HG02981 (cell line): ENCODE data around the gene MREG.
A peak's percentile ranks its signal among the peaks of the same experiment; 100 is the strongest.
"Not testable (repeated sequence)": the region's sequence is repeated elsewhere in the genome, so short reads cannot be mapped to it uniquely, and the experiment has no call there.

Experiments
- ATAC-seq: cut with Tn5 transposase; IDR thresholded peaks from one replicate; pipeline ENCODE4 v1.9.1; 2021; ENCODE audit warnings: mild to moderate bottlenecking, moderate library complexity; ENCODE audit not compliant: unreplicated experiment

MREG gene

DNA sequence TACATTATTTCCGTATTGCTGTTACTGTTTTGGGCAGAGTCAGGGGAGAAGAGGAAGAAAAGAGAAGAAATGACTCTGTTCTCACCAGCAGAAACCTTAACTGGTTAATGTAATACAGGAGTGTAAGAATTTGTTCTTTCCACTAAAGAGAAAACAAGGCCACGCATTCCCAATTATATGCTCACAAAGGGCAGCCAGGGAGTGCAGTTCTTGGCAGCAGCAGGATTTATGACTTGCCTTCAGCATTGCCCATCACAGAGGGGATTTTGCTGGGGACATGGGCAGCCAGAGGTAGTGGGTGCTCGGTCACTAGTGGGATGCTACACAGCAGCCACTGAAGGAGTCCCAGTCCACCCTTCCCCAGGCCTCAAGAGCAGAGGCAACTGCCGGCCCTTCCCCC is 18.4 kb downstream of the MREG start:
- no peak for ATAC-seq

DNA sequence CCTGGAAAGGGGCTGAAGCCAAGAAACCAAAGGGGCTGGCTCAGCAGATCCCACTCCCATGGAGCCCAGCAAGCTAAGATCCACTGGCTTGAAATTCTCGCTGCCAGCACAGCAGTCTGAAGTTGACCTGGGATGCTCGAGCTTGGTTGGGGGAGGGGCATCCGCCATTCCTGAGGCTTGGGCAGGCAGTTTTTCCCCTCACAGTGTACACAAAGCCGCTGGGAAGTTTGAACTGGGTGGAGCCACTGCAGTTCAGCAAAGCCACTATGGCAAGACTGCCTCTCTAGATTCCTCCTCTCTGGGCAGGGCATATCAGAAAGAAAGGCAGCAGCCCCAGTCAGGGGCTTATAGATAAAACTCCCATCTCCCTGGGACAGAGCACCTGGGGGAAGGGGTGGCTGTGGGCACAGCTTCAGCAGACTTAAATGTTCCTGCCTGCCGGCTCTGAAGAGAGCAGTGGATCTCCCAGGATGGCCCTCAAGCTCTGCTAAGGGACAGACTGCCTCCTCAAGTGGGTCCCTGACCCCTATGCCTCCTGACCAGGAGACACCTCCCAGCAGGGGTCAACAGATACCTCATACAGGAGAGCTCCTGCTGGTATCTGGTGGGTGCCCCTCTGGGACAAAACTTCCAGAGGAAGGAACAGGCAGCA is 24.7 kb downstream of the MREG start:
- not testable (repeated sequence) for ATAC-seq

DNA sequence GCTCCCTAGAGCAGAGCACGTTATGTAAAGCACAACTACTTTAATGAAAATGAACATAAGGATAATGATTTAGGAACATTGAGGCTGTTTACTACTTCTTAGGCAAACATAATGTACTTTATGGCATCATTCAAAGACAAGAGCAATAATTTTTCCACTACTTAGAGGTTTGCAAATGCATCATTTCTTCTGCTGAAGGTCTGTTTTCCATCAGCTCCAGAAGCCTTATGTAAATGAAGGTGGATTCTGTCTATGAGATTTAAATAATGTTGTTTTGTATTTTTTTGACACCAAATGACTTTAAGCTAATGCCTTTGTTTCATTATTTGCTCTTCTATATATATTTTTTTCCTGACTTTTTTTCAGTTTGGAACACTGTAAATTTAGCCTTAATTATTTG is 28.1 kb downstream of the MREG start:
- ATAC-seq, result no peak

DNA sequence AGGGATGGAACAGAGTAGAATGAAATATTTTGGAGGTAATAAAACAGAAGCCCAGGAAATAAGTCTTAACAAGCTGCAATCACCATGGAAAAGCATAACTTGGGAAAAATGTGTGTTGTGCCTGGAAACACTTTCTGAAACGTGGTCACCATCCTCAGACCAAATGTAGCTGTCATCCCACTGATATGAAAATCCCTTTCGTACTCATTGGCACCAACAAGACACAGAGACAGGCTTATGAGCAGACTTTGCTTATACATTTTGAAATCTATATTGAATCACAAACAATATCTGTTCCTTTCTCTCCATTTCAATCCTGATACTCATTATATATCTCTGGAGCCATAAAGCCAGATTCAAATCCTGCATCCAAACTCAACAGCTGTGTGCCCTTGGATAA is 28.7 kb downstream of the MREG start:
- no peak for ATAC-seq

DNA sequence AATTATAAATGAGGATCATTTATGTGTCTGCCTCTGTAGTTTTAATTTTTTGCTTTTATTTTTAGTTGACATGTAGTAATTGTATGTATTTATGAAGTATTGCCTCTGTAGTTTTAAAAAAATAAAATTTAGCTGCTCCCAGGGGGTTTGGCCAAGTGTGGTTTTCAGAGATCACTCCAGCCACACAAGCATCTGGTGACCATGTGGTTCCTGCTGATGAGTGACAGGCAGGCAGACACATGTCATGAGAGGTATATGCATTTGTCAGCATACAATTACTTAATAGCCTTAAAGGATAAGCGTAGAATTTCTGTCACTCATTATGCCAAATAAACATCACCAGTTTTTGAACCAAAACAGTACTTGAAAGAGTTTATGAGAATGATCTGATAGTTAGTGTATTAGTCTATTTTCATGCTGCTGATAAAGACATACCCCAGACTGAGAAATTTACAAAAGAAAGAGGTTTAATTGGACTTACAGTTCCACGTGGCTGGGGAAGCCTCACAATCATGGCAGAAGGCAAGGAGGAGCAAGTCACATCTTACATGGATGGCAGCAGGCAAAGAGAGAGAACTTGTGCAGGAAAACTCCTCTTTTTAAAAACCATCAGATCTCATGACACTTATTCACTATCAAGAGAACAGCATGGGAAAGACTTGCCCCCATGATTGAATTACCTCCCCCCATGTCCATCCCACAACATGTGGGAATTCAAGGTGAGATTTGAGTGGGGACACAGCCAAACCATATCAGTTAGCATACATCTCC is 29.6 kb downstream of the MREG start:
- peak; percentile 69 for ATAC-seq

DNA sequence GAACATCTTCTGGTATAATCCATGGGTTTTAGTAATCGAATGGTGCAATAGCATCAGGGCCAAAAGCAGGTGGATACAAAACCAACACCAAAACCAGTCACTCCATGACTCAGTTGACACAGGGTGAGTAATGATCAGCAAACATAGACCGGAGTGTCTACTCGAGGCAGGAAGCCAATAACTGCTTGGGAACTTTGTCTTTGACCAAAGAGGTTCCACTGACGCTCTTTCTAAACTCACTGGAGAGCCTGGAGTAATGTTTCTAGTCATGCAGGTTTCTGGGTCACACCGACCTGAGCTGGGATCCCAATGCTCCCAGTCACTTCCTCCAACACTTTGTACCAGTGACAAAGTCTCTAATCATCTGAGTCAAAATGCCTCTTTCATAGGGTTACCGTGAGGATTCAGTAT is 30.9 kb downstream of the MREG start:
- ATAC-seq, result peak; percentile 53

DNA sequence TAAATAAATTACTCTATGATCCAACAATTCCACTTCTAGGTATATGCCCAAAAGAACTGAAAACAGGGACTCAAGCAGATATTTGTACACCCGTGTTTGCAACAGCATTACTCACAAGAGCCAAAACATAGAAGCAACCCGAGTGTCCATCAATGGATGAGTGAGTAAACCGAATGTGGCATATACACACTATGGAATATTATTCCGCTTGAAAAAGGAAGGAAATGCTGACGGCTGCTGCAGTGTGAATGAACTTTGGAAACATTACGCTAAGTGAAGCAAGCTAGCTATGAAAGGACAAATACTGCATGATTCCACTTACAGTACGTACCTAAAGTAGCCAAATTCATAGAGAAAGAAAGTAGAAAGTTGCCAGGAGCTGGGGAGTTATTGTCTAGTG is 32.2 kb downstream of the MREG start:
- no peak for ATAC-seq

DNA sequence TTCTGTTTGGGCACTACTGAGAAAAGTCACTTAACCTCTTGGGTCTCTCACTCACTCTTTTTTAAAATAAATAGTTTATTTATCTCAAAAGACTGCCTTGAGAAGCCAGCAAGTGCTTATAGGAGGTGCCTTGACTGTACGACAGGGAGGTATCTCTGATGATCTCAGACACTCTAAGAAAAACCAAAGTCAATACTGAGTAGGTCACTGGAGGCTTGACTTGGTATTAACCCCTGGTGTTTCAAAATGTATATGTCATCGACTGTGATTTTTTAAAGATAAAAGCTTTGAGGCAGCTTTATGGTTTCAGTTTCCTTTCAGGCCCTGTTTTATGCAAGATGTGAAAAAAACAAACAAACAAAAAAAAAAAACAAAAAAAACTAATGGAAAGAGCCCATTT is 33.7 kb downstream of the MREG start:
- peak; percentile 55 for ATAC-seq

DNA sequence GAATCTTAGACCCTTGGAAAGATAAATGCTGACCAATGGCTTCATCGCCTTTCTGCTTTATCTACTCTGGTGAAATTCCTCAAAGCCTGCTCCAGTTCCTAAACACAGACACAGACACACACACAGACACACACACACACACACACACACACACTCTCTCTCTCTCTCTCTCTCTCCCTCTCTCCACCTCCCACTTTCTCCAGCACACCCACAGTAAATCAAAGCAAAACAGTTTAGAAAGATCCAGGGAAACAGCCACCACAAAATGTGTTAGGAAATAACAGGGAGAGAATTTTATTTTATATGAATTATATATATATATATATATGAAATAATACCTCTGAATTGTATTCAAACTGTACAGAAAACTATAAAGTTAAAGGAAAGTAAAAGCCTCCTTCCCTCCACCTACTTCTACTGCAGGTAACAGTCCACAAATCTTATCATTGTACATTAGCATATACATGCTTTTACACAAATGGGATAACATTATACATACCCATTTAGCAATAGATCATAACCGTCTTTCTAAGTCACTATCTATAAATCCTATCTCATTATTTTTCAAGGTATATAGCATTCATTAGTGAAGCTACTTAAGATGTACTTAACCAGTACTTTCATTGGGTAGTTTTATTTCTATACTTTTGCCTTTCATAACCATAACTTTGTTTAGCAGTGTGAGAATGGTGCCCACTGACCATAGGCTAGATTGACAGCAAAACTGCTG is 38.5 kb downstream of the MREG start:
- ATAC-seq, result no peak

DNA sequence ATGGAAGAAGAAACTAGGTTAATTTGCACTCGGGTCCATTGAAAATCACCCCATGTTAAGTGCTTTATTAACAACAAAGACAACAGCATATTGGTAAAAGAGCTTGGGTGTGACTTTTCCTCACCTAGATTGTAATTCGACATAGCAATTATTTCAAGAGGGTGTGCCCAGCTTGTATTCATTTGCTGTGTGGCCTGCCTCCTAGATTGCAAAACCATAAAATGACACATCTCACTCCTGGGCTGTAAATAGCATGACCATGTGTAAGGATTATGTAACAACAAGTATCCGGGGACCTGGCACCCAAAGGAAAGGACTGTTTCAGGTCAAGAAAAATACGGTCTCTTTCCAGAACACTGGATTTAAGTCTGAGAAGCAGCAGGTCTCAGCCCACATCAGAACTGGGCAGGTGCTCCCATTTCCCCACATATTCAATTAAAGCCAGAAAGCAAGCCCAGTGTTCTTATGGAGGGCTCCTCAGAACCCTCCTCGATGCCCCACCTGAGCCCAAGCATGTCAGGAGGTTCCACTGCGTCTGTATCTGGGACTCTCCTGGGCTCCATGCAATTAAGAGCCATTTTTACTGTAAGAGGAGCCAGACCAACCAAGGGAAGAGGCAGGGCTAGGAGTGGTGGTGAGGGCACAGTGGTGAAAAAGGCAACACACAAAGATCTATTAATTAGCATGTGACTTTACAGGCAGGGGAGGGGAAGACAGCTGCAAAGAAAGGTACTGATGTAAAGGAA is 39.2 kb downstream of the MREG start:
- no peak for ATAC-seq

DNA sequence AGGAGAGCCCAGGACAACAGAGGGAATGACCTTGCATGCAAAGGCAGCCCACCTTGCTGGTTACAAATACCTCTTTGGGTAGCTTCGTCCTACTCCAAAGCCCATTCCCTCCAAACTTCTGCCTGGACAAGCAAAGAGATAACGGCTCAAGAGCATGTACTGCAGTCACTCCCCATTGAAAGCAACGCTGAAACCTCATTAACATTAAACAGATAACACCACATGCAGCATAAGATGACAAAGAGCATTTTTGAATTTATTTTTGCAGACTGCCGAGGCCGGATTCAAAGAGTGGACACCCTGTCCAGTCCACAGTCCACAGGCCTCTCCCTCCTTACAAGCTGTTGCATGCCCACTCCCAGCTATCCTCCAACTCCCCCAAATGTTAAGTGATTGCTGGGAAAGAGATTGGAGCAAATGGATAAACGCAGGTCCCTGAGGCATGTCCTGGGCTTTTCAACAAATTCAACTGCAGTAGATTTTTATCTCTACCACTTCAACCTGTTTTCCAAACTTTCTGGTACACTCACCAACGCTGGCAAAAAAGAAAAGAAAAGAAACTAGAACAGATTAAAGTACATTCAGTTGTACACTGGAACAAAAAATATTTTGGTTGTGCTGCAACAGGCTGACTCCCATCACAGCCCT is 40.1 kb downstream of the MREG start:
- ATAC-seq, result no peak

DNA sequence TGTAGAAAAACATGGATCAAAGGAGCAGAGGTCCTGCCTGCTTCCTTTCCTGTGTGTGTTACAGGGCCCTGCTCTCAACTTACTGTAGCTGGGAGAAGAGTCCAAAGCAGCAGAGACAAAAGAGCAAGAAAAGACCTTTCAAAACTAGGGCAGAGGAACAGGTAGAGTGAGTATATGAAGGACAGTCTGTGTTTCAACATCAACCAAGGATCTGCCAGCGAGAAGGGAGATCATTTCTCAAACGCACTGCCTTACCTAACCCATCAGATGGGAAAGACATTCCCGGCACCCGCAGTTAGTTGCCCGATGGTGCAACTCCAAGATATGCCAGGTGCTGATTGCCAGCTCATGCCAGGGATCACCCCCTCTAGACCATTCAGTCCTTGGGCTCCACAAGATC is 41.7 kb downstream of the MREG start:
- ATAC-seq, result no peak

DNA sequence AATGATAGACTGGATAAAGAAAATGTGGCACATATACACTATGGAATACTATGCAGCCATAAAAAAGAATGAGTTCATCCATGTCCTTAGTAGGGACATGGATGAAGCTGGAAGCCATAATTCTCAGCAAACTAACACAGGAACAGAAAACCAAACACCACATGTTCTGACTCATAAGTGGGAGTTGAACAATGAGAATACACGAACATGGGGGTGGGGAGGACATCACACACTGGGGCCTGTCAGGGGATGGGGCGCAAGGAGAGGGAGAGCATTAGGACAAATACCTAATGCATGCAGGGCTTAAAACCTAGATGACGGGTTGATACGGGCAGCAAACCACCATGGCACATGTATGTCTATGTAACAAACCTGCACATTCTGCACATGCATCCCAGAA is 42.5 kb downstream of the MREG start:
- ATAC-seq, result not testable (repeated sequence)

DNA sequence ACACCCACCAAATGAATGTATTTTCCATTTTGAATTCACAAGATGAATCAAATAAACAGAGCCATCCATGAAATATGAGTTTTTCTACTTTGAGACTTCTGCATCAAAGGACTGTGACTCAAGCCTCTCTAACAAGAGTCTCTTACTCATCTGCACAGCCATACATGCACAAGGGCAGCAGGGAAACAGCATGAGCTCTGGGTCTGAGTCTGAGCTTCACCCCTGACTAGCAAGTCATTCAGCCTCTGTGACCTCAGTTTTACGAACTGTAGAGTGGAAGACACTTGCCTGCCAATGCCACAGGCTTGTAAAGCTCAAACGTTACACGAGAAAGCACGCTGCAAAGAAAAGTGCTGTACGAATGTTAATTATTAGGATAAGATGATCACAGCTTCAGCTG is 42.9 kb downstream of the MREG start:
- ATAC-seq, result no peak

DNA sequence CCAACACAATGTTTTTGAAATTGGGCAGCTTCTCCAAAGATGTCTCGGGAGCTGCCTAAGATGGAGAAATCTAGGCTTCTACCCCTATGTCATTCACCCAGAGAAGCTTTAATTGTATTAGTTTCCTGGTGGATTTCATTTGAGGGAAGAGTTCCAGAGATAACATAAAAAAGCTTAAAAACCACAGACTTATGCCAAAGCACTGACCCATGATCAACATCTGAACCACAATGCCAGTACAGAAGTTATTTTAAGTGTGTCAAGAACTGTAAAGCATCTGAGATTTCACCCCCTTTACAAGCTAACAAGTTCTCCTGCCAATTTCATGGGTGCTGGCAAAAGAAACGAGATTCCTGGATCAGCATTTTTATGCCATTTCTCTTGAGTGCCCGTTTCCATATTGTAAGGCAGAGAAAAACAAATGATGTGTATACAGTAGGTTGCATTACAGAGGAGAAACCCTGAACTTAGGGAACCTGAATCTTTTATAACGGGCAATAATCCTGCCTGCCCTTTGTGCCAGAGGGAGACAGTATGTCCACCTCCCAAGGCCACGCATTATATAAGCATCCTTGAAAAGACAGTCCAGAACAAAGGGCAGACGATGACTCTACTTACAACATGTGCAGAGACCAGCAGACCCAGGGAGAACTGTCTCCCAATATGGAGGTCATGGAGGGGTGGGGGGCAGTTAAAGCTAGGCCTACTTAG is 44.1 kb downstream of the MREG start:
- no peak for ATAC-seq

DNA sequence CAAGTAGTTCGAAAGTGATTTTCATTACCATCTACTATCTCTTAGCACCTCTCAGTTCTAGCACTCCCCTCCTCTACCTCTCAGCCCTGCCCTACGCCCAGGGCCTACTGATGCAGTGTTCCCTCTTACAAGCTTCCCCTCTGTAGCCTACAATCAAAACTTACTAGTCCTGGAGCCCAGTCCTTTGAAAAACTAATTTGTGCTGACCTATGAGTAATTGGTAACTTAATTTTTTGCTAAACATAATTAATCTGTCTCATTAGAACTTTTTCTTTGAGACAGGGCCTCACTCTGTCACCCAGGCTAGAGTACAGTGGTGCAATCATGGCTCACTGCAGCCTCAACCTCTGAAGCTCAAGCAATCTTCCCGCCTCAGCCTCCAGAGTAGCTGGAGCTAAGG is 44.9 kb downstream of the MREG start:
- no peak for ATAC-seq

DNA sequence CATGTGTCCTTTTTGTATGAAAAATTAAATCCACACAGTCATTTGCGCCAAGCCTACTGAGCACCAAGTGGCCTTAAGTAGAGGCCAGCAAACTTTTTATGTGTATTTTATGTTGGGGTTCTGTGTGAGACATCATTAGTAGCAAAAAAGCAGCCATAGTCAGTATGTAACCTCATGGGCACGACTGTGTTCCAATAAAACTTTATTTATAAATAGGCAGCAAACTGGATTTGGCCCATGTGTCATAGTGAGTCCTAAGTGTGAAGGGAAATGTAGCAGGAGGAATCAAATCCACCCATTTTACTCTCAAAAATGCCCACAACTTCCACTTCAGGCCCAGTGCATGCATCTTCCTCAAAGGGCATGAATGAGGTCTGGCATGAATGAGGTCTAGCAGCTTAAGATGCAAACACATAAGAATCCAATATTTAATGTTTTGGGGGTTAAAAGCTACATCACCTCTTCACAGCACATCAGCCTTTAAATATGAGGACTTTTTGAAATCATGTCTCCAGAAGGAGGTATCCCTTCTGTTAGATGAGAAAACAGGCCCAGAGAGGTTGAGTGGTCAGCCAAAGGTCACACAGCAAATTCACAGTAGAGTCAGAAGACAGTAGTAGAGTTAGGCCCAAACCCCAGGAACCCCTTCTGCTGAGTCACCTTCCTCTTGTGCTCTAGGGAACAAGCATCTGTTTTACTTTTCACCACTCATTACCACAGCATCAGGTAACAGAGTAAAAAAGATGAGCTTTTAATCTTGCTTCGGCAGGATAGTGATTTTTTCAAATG is 45.6 kb downstream of the MREG start:
- ATAC-seq, result no peak

DNA sequence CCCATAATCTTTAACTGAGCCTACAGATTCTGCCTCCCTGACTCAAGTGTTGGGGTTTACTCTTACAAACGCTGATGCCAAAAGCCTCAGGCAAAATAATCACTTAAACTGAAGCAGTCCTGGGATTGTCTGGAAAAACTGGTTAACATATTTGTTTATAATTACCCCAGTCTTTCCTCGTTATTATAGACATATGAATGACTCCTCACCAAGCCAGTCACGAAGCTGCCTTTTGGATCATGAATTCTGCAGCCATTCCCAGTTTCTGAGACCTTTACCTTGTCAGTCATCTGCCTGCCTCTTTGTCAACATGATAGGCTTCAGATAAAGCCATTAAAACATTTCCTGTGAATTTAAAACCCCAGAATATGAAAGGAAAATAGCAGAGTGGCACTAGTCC is 46.4 kb downstream of the MREG start:
- no peak for ATAC-seq

DNA sequence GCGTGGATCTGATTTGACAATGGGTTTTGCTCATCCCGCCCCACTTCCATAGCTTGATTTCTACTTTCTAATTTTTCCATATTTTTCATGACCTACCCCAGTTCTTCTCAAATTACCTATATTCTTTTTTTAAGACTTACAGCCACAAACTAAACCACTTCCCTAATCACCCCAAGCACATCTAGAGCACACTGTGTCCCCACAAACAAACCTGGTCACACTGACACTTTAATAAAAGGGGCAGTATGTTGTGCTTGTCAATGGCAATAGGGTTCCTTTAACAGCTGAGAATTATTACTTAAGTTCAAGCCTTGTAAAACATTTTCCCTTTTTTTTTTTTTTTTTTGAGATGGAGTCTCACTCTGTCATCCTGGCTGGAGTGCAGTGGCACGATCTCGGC is 47.1 kb downstream of the MREG start:
- no peak for ATAC-seq
